Tibial nerve (tissue), 4 donors: ENCODE measurements around the gene IL27RA. TPM values are rescaled to one million over a fixed set of nuclear protein-coding genes. Genes with fewer than 3 reads are reported as not detected.

Source experiments
- DNase-seq, 2 donors: peaks; one replicate each; pipeline ENCODE4 v3.0.0-alpha.2; 2019; ENCODE audit warnings: low spot score in 2 of 2
- H3K27ac ChIP-seq, 4 donors: fragments of 200-600 bp; sonication (generic) in 3 of 4; one replicate each; pipeline ENCODE4 v1.5.1; 2017 to 2019; ENCODE audit warnings: mild to moderate bottlenecking in 1 of 4
- H3K27me3 ChIP-seq, 2 donors: fragments of 200-600 bp; sonication (generic) in 1 of 2; one replicate each; pipeline versions ENCODE4 v1.5.1 to v1.6.0; 2017 to 2019
- H3K36me3 ChIP-seq, 3 donors: fragments of 200-600 bp; sonication (generic); one replicate each; pipeline ENCODE4 v1.5.1; 2018 to 2019
- H3K4me1 ChIP-seq, 4 donors: fragments of 200-600 bp; sonication (generic) in 3 of 4; one replicate each; pipeline ENCODE4 v1.5.1; 2017 to 2019
- H3K4me3 ChIP-seq, 4 donors: fragments of 200-600 bp; sonication (generic) in 3 of 4; one replicate each; pipeline ENCODE4 v1.5.1; 2017 to 2019; ENCODE audit warnings: mild to moderate bottlenecking in 1 of 4, moderate library complexity in 1 of 4
- H3K9me3 ChIP-seq, 4 donors: fragments of 200-600 bp; sonication (generic) in 3 of 4; one replicate each; pipeline ENCODE4 v1.5.1; 2017 to 2019
- CTCF ChIP-seq, 5 experiments: fragments of 200-600 bp in 3 of 5; fragments of 450-650 bp in 2 of 5; sonication (generic) in 3 of 5; IDR thresholded peaks; one replicate each; pipeline ENCODE4 v1.5.1; 2016 to 2019; ENCODE audit warnings: antibody characterized with exemption in 5 of 5, mild to moderate bottlenecking in 3 of 5, moderate library complexity in 2 of 5
- EP300 ChIP-seq, 2 donors: sonication (generic); formaldehyde crosslinking; IDR thresholded peaks; one replicate each; pipeline ENCODE4 v1.6.1; 2017; ENCODE audit warnings: antibody characterized with exemption in 2 of 2, mild to moderate bottlenecking in 1 of 2
- POLR2A ChIP-seq, 2 donors: fragments of 450-650 bp; IDR thresholded peaks; one replicate each; pipeline ENCODE4 v1.6.1; 2017; ENCODE audit warnings: antibody characterized with exemption in 2 of 2, mild to moderate bottlenecking in 2 of 2, moderate library complexity in 2 of 2
- WGBS, 2 donors: methylation state at CpG; one replicate each; pipeline ENCODE4 v1.1.5; 2018; 5-methylcytosine and 5-hydroxymethylcytosine counted together
- total RNA-seq, 4 donors: library from RNA; depleted of rRNA; stranded (reverse); fragments of >200 nt; gene quantifications; one replicate each; pipeline ENCODE4 v1.1.0, GENCODE V29; 2016

IL27RA gene
- total RNA-seq, 4 donors from 2014 or later, result 2.4 to 3.5 (median 3.0) TPM

DNA sequence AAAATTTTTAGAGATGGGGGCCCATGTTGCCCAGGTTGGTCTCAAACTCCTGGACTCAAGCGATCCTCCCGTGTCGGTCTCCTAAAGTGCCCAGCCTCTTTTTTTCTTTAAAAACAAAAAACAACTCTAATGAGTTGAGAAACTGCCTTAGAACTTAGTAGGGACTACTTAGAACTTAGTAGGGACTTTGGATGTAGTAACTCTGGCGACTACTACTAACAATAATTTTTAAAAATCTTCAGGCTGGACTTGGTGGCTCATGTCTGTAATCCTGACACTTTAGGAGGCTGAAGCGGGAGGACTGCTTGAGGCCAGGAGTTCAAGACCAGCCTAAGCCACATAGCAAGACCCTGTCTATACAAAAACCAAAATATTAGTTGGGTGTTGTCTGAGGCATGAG is 54.5 kb downstream of the IL27RA start:
- H3K27me3 ChIP-seq, result no peaks in the 10 kb centered on the region
- no peaks in the 10 kb centered on the region for H3K9me3 ChIP-seq
- DNase-seq, result no peak
- TF ChIP-seq POLR2A (IDR thresholded peaks at IDR 0.05) (no peak), EP300 (IDR thresholded peaks at IDR 0.05) (no peak), CTCF (IDR thresholded peaks at IDR 0.05) (no peak)
- no peak overlapping the region for H3K27ac ChIP-seq
- peaks cover 0 to 28% (median 5%) of the 10 kb centered on the region in 4 donors for H3K4me1 ChIP-seq
- WGBS, 2 donors, result 84 to 88% methylated on average over 5 of the region's 5 CpGs
- H3K36me3 ChIP-seq, result peaks cover 0 to 25% (median 0%) of the 10 kb centered on the region in 3 donors
- H3K4me3 ChIP-seq, result no peak overlapping the region

- DNase-seq, result no peak
- 88 to 91% methylated on average over 30 of the region's 30 CpGs for WGBS, 2 donors
- H3K9me3 ChIP-seq, result peaks cover 0 to 11% (median 3%) of the 10 kb centered on the region in 4 donors
- peaks cover 0 to 32% (median 0%) of the 10 kb centered on the region in 3 donors for H3K36me3 ChIP-seq
- H3K4me1 ChIP-seq, result peaks cover 0 to 22% (median 6%) of the 10 kb centered on the region in 4 donors
- peak overlapping the region in 2 of 4 donors; percentile 32 to 86 for H3K4me3 ChIP-seq
- H3K27ac ChIP-seq, result peak overlapping the region in 2 of 4 donors; percentile 34 to 54
- no peaks in the 10 kb centered on the region for H3K27me3 ChIP-seq
- TF ChIP-seq POLR2A (IDR thresholded peaks at IDR 0.05) (no peak), CTCF (IDR thresholded peaks at IDR 0.05) (no peak), EP300 (IDR thresholded peaks at IDR 0.05) (no peak)
Measured at GRCh38 chr19:14088634-14089411, 57.3 kb downstream of the IL27RA start.

DNA sequence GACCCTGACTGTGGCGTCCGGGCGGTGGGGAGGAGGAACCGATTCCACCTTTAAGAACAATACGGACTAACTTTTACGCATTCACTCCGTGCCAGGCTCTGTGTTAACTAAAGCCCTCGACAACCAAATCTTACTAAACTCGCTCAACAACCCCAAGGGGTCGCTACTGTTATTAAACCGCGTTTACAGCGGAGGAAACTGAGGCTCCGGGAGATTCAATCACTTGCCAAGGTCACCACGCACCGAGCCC is 57.8 kb downstream of the IL27RA start:
- peaks cover 0 to 22% (median 6%) of the 10 kb centered on the region in 4 donors for H3K4me1 ChIP-seq
- DNase-seq, result peak in 1 of 2 donors; percentile 20
- 17% methylated on average over 14 to 16 of the region's 16 CpGs for WGBS, 2 donors
- H3K27ac ChIP-seq, result peak overlapping the region in 2 of 4 donors; percentile 34 to 54
- H3K36me3 ChIP-seq, result peaks cover 0 to 32% (median 0%) of the 10 kb centered on the region in 3 donors
- TF ChIP-seq POLR2A (IDR thresholded peaks at IDR 0.05) (no peak), EP300 (IDR thresholded peaks at IDR 0.05) (no peak), CTCF (IDR thresholded peaks at IDR 0.05) (no peak)
- H3K27me3 ChIP-seq, result no peaks in the 10 kb centered on the region
- peaks cover 0 to 11% (median 3%) of the 10 kb centered on the region in 4 donors for H3K9me3 ChIP-seq
- H3K4me3 ChIP-seq, result peak overlapping the region in 3 of 4 donors; percentile 32 to 95 (median 86)

GRCh38 chr19:14089662-14090508 is 58.3 kb downstream of the IL27RA start:
- peaks cover 0 to 11% (median 3%) of the 10 kb centered on the region in 4 donors for H3K9me3 ChIP-seq
- H3K27ac ChIP-seq, result peak overlapping the region in 3 of 4 donors; percentile 91 to 95 (median 94)
- 0 to 1% methylated on average over 6 to 67 of the region's 142 CpGs for WGBS, 2 donors
- peaks cover 0 to 36% (median 0%) of the 10 kb centered on the region in 3 donors for H3K36me3 ChIP-seq
- H3K27me3 ChIP-seq, result no peaks in the 10 kb centered on the region
- peak in 2 of 5 experiments; percentile 34 to 43 for TF ChIP-seq CTCF (IDR thresholded peaks at IDR 0.05)
- TF ChIP-seq POLR2A (IDR thresholded peaks at IDR 0.05), result no peak
- peak overlapping the region; percentile 49 to 95 (median 78) for H3K4me3 ChIP-seq
- peak in 1 of 2 donors; percentile 17 for DNase-seq
- peaks cover 0 to 22% (median 6%) of the 10 kb centered on the region in 4 donors for H3K4me1 ChIP-seq
